GM19372 (cell line): Measurements from ENCODE around the gene NCOA3.

Experiments used
- ATAC-seq: cut with Tn5 transposase; IDR thresholded peaks from one replicate; pipeline ENCODE4 v1.9.1; 2021; ENCODE audit warnings: mild to moderate bottlenecking, low read depth, moderate library complexity; ENCODE audit not compliant: unreplicated experiment

The NCOA3 gene

DNA sequence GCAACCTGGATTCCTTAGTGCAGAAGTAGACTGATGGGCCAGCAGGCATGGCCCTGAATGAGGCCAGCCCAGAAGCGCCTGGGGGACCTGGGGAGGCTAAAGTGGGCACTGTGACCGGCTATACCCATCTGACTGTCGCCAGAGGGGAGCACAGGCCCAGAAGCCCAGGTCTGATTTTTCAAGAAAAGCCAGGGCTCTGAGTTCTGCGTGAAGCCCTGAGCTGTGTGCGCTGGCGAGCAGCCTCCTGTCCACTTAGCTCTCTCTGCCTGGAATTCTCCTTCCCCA is 171.9 kb downstream of the NCOA3 start:
- ATAC-seq, result no peak

DNA sequence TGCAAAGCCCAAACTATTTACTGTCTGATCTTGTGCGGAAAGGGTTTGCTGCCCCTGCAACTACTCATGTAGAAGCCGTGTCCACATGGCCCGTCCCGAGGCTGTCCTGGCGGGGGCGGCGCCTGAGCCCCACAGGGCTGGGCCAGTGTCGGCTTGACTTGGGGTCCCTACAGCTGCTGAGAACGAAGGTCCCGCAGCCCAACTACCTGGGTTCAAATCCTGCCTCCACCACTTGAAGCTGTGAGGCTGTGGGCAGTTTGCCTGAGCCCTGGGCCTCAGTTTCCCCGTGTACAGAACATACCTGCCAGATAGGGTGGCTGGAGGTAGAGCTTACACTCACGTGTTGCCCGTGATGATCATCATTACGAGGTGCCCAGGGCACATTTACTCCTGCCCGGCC is 172.5 kb downstream of the NCOA3 start:
- no peak for ATAC-seq

DNA sequence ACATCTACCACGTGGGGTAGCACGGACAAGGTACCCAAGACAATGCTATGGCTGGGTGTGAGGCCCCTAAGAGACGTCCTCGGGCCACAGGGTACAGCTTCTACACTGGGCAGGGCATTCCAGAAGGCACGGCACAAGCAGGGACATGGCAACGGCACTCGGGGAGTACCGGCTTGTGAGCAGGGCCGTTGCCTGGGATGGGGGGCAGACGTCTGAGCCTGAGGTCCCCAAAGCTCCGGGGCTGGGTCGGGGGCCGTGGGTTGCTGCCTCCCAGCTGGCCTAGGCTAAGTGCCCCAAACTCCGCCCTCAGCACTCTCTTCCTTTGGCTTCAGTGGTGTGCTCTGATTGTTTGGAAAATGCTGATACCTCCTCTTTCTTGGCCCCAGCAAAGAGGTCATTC is 173.0 kb downstream of the NCOA3 start:
- no peak for ATAC-seq

DNA sequence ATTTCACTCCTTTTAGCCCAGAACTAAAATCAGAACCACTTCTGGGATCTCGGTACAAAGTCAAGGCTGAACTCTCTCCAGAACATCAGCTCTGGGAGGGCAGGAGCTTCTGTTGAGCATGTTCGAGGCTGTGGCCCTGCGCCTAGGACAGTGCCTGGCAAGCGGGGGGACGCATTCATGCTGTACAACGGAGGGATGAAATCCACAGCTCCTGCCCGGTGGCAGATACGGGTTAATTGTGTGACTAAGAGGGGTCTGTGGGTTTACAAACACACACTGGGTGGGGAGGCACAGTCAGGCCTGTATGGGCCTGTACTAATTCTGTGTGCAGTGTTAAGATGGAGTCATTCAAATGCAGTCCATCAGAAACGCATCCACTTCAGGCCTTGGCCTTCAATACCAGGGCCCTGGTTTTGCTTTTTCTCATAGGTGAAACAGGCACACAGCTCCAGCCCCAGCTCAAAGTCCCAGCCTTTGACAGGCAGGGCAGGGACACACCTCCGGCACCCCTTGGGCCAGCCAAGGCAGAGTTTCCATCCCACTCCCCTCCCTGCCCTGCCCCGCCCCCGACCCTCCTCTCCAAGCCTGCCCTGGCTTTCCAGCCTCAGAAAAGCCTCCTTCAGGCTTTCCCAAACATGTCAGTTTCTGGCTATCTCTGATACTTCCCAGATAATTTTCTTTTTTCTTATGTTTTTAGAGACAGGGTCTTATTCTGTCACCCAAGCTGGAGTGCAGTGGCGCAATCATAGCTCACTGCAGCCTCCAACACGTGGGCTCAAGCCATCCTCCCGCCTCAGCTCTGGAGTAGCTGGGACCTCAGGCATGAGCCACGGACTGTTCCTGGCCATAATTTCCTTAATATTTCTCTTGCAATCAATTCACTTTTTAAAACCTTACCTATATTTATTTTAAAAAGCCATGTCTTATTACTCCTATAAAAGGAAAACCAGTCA is 173.8 kb downstream of the NCOA3 start:
- ATAC-seq, result no peak

DNA sequence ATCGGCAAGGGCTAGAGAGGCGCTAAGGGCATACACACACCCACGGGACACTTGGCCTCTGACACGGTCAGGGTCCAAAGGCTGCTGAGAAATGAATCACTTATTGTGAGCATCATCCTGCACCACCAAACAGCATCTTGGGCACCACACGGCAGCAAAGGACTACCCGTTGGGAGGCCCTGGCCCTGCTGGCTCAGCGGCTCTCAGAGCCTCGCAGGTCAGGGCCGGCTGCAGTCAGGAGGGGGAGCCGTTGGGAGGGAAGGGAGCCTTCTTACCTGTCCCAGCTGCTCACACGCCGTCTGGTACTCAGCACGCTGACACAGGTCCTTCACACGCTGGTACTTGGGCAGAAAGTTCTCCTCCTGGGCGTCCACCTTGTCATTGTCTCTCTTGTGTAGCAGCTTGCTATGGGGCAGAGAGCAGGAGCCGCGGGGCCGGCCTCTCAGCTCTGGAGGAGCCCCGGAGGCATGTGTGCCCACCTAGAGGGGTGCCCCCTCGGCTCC is 174.6 kb downstream of the NCOA3 start:
- no peak for ATAC-seq

DNA sequence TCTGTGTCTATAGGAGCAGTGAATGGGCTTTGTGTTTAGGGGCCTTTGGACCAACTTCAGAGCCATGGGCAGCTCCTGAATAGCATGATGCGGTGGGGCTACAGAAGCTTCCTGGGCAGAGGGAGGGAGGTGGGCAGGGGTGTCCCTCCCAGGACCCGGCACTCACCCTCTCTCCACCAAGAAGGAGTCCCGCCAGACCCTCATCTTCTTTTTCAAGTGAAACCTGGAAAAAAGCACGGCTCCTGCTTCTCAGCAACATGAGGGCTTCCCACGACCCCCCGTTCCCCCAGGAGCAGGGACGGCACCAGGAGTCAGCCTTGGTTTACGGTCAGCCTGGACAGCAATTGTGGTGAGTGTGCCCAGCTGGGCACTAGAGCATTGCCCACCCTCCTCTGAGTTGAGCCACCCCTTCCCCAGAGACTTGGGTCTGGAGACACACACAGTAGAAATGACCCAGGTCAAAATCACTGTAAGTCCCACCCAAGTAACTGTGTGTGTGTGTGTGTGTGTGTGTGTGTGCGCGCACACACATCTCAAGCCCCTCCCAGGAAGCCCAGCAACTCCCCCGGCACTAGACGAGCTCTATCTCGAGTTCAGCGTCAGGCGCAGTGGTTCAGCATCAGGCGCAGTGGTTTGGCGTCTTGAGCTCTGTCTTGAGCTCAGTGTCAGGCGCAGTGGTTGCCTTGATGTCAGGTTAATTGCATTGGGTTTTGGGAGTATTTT is 175.4 kb downstream of the NCOA3 start:
- no peak for ATAC-seq

DNA sequence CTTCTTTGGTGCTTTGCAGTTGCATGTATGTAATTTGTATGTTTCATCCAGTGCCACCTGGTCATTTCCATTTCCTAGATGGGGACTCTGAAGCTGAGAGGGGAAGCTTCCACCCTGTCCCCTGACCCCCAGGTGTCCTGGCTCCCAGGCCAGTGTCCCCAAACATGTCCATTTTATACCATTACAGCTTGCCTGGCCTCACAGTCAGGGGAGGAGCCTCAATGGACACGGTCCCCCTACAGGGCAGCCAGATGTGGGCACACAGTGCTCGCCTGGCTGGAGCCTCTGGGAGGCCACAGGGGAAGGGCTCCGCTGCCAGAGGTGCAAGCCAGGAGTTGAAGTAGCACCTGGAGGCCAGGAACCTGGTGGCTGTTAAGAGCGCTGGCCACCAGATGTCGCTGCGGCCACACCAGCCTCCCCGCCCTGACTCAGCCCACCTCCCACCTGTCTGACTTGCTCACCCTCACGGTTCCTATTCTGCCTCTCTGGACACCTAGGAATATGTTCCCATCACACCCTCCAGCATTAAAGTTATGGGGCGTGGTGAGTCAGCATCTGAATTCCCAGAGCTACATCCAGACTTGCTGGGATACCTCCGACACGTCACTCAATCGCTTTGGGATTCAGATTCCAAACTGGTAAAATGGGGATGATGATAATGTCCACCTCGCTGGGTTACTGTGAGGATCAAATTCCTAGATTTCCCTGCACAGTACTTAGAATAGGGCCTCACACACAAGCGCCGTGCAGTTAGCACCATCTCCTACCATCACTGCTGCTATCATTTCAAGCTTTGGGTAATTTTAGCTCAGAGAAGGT is 176.2 kb downstream of the NCOA3 start:
- no peak for ATAC-seq

DNA sequence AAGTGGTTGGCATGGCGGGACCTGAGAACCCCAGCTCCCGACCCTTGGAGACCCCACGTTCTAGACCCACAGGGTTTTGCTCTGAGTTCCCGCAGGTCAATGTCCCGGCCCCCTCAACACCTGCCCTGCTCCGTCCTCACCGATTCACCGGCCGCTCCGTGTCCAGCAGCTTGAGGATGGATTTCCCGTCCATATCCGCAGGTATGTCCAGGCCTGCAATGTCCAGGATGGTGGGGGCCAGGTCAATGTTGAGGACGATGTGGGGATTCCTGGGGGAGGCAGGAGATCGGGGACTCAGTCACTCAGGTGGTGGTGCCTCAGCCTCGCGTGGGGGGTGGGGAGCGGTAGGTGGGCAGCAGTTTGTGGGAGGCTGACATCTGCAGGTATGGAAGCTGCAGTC is 176.8 kb downstream of the NCOA3 start:
- ATAC-seq, result no peak

DNA sequence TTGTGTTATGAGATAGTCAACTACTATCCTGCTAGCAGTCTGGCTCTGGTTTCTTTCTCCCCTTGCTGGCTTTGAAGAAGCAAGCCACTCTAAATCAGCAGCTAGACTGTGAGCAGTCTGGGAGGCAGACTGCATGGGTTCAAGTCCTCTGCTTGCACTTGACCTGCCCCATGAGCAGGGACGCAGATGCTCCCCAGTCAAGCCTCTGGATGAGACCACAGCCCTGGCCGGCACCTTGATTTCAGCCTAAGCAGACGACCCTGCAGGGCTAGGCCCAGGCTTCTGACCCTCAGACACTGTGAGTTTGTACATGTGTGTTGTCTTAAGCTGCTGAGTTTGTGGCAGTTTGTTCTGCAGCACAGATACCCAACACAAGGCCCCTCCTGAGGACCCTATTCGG is 177.8 kb downstream of the NCOA3 start:
- no peak for ATAC-seq

DNA sequence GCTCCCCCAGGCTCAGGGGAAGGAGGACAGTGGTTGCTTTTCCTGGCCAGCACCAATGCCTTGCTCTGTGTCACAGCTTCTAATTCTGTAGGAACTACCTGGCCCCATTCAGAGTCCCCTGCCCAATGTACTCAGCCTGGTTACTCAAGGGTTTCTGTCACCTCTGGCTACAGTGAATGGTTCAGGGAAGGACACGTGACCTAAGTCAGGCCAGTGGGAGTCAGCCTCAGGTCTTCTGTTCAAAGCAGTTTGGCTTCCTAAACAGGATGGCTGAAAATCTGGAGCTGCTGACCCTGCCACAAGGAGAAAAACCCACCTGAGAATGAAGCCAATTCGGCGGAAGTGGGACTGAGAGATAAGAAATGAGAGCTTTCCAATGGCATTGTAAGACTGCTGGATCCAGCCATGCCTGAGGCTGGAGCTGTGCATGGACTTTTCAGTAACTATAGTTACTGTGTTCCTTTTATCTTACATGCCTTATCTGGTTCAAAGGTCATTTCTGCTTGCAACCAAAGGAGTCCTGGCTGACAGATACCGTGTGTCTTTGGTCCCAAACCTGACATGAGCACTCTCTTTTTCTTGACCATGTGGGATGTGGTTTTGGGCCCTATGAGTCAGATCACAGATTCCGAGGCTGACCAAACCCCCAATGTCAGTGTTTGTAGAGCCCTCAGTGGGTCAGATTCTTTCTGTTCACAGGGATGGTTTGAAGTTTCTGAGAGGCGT is 179.3 kb downstream of the NCOA3 start:
- ATAC-seq, result no peak

DNA sequence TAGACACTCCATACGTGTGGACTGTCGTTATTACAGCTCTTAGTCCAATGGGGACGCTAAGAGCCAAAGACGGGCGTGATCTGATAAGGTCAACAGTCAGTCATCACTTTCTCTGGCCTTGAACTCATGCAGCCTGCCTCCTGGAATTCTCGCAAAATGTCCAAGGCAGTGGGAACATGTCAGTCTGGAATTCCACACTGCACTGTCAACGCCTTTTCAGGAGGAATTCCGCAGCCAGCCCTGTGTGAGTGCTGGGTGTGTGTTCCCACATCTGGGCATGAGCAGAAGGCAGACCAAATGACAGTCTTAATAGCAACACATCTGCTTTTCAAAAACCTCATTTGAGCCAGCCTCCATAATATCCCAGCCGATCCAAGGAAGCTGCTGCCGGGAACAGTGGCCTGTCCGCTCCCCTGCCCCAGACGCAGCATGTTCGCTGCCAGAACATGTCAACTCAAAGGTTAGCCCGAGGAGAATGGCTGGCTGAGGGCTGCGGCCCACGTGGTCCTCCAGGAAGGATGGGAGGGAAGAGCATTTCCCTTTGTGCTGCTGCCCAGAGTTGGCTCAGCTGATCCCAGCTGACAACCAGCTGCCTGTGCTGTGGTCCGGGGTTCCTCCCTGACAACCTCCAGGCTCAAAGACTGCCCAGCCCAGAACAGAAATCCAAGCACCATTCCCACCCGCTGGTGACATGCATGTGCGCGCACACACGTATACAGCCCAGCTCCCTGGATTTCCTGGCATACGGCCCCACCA is 180.5 kb downstream of the NCOA3 start:
- ATAC-seq, result no peak

DNA sequence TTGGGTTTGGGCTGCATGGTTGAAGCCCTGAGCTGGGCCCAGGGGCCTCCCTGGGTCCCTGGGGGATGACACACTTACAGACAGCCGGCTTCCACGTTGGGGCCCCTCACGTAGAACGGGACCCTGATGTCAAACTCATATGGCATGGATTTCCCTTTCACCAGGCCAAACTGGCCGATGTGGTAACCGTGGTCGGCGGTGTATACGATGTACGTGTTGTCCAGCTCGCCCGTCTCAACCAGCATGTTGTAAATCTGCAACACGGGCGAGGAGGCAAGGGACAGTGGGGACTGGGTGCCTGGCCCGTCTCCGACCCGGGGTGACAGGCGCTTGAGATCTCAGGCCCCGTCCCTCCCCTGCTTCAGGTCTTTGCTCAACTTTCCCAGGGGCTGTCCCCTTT is 181.2 kb downstream of the NCOA3 start:
- ATAC-seq, result no peak

DNA sequence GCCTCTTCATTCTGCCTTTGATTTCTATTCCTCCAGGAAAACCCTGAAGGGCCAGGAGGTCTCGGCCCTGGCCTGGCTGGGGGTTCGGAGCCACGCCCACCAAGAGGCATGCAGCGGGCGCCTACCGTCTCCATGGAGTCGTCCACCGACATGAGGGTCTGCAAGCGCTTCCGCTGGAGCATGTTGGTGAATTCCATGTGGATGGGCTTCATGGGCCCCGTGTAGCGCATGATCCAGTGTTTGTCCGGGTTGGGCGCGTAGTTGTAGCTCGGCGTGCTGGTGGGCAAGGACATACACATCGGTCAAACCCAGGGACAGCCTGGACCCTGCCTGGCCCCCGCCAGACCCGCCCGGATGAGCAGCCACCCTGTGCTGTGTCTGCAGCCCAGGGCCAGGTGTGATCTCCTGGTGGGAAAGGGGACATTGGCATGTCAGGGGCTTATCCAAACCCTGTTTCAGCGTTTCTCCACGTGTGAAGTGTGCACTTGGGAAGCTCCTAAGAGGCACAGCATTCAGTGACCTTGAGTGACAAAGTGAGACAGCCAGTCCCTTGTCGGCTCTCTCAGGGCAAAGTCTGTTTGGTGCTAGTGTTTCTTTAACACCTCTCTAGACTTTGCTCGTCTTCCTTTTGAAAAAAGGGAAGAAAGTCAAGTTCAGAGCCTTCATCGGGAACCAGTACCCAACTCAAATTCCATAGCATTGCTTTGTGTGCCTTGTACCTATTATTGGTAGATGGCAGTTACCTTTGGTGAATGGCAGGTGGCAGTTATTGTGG is 182.8 kb downstream of the NCOA3 start:
- ATAC-seq, result no peak

DNA sequence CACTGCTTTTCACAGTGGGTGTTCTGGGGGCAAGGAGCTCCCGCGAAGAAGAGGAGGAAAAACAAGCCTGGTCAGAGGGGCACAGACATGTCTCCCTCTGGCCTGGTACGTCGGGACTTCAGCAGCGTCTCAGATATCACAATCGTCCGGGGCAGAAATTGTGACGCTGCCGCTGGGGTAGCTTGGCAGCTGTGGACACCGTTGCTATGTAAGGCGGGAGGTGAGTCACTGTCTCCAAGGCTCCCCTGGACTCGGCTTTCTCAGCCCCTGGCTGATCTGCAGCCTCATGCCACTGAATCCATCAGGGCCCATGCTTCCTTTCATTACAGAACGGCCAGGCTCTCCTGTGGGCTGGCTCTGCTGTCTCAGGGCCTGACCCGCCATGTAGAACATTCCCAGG is 184.9 kb downstream of the NCOA3 start:
- ATAC-seq, result no peak

DNA sequence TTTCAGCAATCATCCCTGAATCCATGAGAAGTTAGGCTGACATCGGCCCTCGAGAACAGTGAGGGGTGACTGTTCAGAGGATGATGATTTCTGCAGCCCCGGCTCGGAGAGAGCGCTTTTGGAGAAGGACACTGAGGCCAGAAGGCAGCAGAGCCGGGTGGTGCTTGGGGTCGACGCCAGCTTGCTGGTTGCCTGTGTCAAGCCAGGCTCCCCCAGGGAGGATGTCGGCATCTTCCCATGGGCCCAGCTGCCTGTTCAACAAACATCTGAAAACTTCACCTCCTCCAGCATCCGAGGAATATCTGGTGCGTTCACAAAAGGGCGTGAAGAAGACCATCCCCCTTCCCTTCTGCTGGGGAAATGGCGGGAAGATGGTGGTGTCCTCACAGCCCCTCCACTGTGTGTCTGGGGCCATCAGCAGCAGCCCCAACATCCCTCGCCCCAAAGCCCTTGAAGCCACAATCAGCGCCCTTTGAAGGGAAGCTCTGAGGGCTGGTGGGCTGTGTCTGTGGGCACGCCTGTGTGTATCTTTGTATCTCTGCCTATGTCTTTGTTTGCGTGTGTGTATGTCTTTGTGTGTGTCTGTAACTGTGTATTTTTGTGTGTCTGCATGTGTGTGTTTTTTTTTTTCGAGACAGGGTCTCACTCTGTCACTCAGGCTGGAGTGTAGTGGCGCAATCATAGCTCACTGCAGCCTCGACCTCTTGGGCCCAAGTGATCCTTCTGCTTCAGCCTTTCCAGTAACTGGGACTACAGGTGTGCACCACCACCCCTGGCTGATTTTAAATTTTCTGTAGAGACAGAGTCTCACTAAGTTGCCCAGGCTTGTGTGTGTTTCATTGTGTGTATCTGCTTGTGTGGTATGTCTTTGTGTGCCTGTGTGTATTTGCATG is 185.7 kb downstream of the NCOA3 start:
- no peak for ATAC-seq

DNA sequence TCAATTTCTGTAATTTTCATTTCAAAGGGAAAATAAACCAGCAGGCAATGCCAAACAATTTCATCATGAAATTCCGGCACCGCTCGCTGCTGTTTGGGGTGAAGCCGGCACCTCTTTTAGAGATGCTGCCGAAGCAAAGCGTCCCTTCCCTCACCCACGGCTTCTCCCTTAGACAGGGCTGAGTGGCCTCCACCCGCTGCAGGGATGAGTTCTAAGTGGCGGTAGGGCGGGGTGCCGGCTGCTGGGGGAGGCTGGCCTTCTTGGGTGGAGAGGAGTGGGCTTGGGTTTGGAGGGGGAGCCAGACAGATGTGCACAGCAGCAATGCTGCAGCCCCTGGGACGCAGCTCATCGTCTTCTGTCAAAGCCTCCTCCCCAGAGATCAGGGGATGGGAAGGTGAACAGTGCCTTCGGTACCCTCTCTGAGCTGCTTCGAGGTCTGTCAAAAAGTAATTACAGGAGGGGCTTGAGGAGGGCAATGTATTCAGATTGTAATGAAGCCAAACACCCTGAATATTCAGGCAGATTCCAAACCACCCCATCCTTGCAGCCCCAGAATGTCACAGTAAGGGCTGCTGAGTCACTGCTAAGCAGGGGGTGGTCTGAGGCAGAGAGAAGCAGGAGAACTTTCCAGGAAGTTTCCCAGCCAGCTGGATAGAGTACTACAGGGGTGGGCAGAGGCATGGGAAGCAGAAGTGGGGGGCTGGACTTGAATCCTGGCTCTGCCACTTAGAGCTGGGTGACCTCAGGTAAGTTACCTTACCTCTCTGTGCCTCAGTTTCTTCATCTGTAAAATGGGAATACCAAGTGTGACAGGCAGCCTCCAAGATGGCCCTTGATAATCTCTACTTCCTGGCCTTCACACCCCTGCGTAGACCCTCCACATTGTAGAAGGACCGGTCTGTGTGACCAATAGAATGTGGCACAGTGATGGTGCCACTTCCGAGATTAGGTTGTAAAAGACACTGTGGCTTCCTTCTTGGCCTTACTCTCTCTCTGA is 187.0 kb downstream of the NCOA3 start:
- ATAC-seq, result no peak

DNA sequence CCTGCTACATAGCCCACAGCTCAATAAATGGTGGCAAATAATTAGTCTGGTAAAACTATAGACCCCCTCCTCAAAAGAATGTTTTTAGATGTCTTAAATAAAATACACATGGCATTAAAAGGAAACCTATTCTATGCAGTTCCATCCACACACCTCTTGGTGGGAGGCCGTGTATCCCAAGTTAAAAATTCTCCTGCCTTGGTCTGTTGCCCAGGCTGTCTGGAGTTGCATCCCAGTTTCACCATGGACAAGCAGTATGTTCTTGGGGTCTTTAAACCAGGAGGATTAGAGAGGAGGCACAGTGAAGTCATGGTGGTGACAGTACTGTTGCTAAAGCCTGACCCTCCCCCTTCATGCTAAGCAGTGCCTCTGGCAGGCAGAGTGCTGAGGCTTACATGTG is 188.0 kb downstream of the NCOA3 start:
- no peak for ATAC-seq
